GM10248 (cell line): ENCODE data around the gene HIVEP2.

Experiments
- CTCF ChIA-PET: fragments of 300-600 bp; sonication (Branson Sonifier 250); formaldehyde crosslinking; extraction: SDS; loops from one replicate; lab custom pipeline; 2021; ENCODE audit warnings: antibody characterized with exemption; lab: Yijun Ruan, JAX
- POLR2A ChIA-PET: fragments of 350-650 bp; sonication (Branson Sonifier 250); formaldehyde crosslinking; extraction: SDS; loops from one replicate; lab custom pipeline; 2020; ENCODE audit warnings: antibody characterized with exemption; lab: Yijun Ruan, JAX
- DNase-seq: peaks from one replicate; pipeline ENCODE4 v3.0.0; 2012; ENCODE audit errors: extremely low spot score
- CTCF ChIP-seq: IDR thresholded peaks from 2 replicates; pipeline ENCODE4 v1.5.1; 2012; ENCODE audit warnings: mild to moderate bottlenecking, low read depth; ENCODE audit errors: extremely low read depth, missing control alignments, control extremely low read depth

Gene HIVEP2

DNA sequence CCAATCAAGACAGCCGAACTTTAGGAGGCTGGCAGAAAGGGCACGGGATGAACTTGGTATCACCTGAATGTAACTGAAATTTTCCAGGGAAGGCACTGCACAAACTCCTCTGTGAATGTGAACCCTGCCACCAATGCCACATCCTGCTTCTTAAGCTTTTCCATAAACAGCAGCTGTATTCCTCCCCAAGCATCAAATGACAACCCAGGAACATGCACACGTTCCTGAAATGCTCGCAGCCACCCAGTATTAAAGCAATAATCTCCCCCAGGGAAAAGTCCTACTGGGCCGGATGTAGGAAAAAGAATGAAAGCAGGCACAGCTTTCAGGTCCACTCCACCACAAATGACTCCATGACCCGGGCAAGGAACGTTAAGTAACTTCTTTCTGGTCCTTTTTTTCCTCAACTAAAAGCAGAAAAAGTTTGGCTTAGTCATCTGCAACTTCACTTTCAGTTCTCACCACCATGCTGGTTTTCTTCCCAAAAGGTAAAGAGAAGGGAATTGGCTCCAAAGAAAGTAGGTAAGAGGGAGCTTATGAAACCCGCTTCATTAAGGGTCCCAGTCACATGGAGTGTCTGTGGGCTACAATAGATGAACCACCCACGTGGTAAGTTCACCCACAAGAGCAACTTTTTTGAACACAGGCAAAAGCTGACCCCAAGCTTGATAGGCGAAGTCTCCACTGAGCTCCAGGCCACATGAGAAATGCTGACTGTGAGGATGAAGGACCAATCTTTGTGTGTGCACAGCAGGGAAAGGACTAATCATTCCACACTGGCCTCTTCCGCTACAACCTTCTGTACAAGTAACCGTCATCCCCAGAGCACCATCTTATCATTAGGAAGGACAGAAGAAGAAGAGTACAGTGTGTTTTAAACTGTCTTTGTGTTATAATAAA, 90.1 kb downstream of the HIVEP2 start:
- no peak for DNase-seq
- POLR2A ChIA-PET = interaction anchor here (1.1 to 1.2 kb wide), 2 partner anchors 9 to 28 kb away, joined by 5 read pairs; no protein-coding TSS in a partner anchor
- CTCF ChIA-PET = interaction anchor here (1.0 to 3.9 kb wide), 11 partner anchors 9 to 84 kb away, joined by 3 to 11 read pairs (median 3); no protein-coding TSS in a partner anchor
- TF ChIP-seq CTCF = no peak

GRCh38 chr6:142853244-142854180, 91.5 kb downstream of the HIVEP2 start:
- CTCF ChIA-PET = interaction anchor here (1.1 to 3.9 kb wide), 12 partner anchors 8 to 85 kb away, joined by 3 to 11 read pairs (median 4); no protein-coding TSS in a partner anchor
- DNase-seq = no peak
- POLR2A ChIA-PET = no interaction called here
- no peak for TF ChIP-seq CTCF

DNA sequence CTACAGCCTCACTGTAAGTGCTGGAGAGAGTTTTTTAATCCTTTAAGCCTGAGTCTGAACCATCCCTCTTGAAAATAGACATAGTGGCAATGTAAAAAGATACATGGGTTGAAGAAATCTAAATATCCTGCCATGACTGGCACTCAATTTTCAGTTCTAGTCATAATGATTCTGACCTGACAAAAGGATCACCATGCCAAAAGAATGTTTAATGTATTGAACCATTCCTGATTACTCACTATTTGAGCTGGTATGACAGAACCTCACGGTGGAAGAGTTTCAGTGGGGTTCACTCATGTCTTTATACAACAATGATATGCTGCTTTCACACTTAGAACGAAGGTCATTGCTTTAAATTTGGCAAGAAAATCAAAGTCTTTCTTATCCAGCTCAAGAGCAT, 93.4 kb downstream of the HIVEP2 start:
- CTCF ChIA-PET = interaction anchor here (1.1 to 1.8 kb wide), 2 partner anchors 10 to 87 kb away, joined by 3 to 5 read pairs; no protein-coding TSS in a partner anchor

DNA sequence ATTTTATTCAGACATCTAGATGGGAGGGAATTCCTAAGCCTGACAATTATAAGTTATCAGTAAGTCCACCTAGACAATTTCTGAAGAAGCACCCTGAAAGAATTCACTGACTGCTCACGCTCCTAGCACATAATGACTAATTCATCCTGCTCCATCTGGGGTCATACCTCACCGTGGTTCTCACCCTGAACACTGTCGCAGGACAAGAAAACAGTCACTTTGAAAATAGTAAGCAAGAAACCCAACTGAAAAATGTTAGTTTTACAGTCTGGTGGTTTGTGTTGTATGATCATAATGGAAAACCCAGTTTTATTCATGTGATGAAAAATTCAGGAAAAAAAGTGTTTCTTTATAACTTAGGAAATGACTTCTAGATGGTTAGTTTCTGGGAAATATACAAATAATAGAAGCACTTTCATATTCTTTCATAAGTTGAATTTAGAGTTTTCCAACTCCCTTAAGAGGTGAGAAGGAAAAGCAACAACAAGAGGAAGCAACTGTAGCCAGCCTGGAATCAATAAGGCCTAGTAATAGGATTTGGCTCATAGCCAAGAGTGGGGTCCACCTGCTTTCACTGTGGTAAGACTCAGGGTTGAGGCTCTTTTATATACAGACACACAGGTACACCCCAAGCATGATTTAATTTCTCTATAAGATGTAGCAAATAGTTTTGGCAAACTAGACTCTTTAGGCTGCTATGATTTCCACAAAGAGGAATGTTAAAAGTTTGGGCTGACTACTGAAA, 94.1 kb downstream of the HIVEP2 start:
- peak; percentile 19 for DNase-seq
- CTCF ChIA-PET = interaction anchor here (1.6 to 2.6 kb wide), 2 partner anchors 26 to 32 kb away, joined by 3 to 9 read pairs; no protein-coding TSS in a partner anchor
- POLR2A ChIA-PET = no interaction called here
- TF ChIP-seq CTCF = no peak

More for the DNA sequence above, 93.4 kb downstream of the HIVEP2 start:
- no peak for DNase-seq
- POLR2A ChIA-PET = no interaction called here
- TF ChIP-seq CTCF = no peak

DNA sequence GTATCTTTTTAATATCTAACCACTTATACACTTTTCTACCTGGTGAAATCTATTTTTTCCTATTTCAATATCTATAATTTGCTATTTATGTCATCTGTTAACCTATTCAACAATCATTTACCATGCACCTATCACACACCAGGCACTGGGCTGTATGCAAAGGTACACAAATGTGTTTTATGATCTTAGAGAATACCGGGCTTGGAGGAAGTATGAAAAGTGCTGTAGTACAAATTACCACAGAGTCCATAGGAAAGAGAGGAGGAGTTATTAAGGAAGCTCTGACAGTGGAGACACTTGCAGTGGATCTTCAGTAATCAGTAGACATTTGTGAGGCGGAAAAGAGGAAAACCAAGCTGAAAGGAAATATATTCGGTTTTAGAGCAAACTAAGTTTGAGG, 96.0 kb downstream of the HIVEP2 start:
- POLR2A ChIA-PET = interaction anchor here (0.9 to 1.9 kb wide), 2 partner anchors 29 to 94 kb away, joined by 3 to 4 read pairs; no protein-coding TSS in a partner anchor
- TF ChIP-seq CTCF = no peak
- CTCF ChIA-PET = interaction anchor here (1.2 to 2.6 kb wide), 5 partner anchors 24 to 37 kb away, joined by 3 to 9 read pairs (median 4); no protein-coding TSS in a partner anchor
- DNase-seq = no peak
